Right kidney (tissue), 1 donor: ENCODE results near the gene ITPR2.
"Not testable (repeated sequence)": the region's sequence is repeated elsewhere in the genome, so short reads cannot be mapped to it uniquely, and the experiment has no call there.

Experiments used
- DNase-seq: peaks from one replicate; pipeline ENCODE4 v3.0.0-alpha.2; 2016

The ITPR2 gene

GRCh38 chr12:26331960-26332359, 501.0 kb downstream of the ITPR2 start:
- no peak for DNase-seq

GRCh38 chr12:26331136-26331535, 501.9 kb downstream of the ITPR2 start:
- no peak for DNase-seq

DNA sequence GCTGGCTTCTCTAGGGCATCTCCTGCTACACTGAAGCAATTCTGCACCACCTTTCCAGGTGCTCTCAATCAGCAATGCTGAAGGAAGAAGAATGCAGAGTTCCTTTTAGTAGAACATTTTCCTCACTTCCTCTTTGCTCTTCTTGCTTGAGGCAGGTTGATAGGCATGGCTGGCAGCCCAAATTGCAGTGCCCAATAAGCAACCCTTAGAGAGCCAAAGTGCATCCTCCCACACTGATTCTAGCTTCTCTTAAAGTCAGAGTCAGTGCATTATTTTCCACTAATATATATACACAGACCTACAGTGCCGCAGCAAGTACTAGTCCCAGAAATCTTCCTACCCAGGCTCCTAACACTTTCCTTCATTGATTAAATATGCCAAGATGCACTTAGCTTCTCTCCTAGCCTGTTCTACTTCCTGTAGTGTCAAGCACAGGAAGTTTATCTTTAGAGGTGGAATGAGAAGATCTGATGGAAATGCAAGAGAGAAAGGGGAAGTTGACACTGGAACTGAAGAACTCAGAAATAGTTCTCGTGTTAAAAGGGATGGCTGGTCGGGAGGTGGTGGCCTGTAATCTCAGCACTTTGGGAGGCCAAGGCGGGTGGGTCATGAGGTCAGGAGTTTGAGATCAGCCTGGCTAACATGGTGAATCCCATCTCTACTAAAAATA, 504.9 kb downstream of the ITPR2 start:
- no peak for DNase-seq

DNA sequence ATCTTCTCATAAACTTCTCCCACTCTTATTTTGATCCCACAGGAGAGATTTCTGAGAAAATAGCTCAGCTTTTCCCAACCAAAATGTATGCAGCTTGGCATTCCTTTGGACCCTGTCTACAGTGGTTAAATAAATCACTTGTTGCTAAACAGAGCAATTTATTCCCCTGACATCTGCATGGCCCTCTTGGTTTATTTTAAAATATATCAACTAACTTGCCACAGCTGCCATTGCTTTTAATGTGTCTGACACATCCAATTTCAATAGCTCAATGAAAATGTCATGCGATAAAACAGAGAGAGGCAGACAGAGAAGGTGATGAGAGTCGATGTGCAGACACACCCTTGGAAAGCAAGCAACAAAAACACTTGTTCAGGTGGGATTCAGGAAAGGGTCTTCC, 509.3 kb downstream of the ITPR2 start:
- DNase-seq = no peak

GRCh38 chr12:26319511-26319910, 513.5 kb downstream of the ITPR2 start:
- no peak for DNase-seq

- DNase-seq = no peak
Observed at GRCh38 chr12:26318661-26319068, 514.3 kb downstream of the ITPR2 start.

GRCh38 chr12:26317942-26318575, 514.9 kb downstream of the ITPR2 start:
- DNase-seq = no peak

DNA sequence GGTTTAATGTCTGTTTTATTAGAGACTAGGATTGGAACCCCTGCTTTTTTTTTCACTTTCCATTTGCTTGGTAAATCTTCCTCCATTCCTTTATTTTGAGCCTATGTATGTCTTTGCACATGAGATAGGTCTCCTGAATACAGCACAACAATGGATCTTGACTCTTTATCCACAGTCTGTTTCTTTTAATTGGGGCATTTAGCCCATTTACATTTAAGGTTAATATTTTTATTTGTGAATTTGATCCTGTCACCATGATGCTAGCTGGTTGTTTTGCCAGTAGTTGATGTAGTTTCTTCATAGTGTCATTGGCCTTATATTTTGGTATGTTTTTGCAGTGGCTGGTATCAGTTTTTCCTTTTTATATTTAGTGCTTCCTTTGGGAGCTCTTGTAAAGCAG, 518.9 kb downstream of the ITPR2 start:
- DNase-seq = not testable (repeated sequence)

DNA sequence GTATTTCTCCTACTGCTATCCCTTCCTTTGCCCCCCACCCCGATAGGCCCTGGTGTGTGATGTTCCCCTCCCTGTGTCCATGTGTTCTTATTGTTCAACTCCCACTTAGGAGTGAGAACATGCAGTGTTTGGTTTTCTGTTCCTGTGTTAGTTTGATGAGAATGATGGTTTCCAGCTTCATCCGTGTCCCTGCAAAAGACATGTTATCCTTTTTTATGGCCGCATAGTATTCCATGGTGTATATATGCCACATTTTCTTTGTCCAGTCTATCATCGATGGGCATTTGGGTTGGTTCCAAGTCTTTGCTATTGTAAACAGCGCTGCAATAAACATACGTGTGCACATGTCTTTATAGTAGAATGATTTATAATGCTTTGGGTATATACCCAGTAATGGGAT, 522.5 kb downstream of the ITPR2 start:
- not testable (repeated sequence) for DNase-seq

DNA sequence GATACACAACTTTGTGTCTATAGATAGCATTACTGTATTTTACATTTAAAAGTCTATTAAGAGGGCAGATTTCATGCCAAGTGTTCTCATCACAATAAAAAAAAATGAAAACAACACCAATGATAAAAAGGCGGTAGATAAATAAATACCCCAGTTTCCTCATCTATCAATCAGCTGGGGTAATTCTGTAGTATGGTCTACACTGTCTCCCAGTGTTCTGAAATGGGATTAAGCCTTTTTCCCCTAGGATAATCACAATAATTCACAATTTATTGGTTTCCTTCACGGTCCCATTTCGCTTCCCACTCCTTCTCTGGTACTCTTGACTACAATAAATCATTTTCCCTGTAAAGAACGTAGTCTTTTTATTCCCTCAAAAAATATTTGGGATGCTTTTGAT, 523.4 kb downstream of the ITPR2 start:
- DNase-seq = no peak

DNA sequence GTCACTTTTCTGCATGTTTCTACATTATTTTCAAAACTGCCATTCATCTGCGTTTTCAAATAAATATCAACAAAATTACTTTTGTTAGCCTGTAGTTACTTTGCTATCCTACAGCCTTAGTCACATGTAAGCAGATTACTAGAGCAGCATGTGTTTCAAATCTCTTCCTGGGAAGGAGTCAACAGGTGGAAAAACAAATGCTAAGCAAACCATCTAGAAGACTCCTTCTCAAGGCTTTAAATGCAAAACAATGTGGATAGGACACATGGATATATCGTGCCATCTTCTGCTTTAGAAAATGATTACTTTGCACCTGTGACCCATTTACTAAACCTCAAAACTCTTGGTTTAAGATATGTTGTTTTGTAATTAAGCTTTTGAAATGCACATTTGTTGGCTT, 528.7 kb downstream of the ITPR2 start:
- no peak for DNase-seq

- no peak for DNase-seq
Observed at GRCh38 chr12:26303418-26303817, 529.6 kb downstream of the ITPR2 start.

GRCh38 chr12:26302776-26303175, 530.2 kb downstream of the ITPR2 start:
- DNase-seq = no peak

- no peak for DNase-seq
Observed at GRCh38 chr12:26299751-26300150, 533.2 kb downstream of the ITPR2 start.

DNA sequence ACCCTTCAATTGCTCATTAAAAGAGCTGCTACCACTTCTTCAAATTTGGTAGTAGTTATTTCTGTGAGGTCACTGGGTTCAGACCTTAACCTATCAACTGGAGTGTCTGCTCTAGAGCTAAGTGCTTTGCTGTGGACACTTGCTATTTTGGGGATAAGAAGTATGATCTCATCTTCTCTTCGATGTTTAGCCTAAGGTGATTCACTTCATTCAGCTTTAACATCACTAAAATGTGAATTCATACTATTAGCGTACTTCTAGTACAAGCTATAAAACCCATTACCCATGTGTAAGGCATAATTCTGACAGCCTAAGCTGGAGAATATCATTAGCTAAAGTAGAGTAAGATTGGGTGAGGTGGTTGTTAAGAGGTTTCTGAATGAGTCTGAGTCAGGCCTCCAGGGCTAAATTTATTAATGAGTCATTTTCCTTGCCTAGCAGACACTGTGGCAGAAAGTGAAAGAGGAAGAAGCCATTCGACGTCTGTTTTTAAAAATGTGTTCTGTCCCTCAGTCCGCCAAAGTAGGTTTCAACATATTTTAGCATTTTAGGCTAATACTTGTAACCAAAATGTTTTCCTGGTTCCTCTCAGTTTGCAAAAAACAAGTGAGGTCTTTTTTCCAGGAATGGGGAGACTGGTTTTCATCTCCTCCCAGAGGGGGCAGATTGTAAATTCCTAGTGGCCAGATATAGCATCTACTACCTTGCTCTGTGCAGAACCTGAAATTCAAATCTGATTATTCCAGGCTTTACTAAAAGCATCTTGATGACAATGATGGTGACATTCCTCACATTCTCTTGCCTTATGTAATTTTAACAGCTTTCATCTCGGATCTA, 534.0 kb downstream of the ITPR2 start:
- DNase-seq = no peak

GRCh38 chr12:26297396-26298070, 535.5 kb downstream of the ITPR2 start:
- DNase-seq = no peak

DNA sequence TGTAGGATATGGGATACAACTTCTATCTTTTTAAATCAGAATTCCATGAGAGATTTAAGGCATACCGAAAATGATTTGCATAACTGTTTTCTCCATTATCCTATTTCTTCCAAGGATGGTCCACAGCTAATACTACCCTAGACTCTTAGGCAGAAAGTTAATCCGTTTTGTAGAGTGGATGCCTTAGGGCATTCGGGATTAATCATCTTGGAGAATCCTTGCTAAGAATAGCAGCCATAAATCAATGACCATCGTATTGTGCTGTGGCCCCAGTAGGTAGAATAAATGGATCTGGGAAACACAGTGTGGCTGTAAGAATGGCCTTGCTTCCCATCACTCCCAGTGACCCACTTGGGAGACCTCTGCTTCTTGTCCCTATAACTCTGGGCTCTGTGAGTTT, 538.0 kb downstream of the ITPR2 start:
- no peak for DNase-seq

DNA sequence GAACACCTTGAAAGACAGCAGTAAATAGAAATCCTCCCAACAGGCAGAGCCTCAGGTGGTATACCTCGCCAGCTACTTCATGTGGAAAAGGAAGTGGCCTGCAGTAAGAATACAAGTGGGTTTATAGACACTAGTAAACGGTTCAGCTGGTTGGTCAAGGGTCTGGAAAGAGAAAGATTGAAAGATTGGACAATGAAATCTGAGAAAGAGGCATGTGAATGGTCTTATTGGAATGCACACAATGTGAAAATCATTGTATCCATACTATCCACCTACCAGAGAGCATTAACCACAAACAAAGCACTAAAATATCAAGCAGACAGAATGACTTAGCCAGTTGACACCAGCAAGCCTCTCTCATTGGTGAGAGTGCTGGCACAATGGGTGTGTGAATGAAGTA, 539.4 kb downstream of the ITPR2 start:
- DNase-seq = no peak

DNA sequence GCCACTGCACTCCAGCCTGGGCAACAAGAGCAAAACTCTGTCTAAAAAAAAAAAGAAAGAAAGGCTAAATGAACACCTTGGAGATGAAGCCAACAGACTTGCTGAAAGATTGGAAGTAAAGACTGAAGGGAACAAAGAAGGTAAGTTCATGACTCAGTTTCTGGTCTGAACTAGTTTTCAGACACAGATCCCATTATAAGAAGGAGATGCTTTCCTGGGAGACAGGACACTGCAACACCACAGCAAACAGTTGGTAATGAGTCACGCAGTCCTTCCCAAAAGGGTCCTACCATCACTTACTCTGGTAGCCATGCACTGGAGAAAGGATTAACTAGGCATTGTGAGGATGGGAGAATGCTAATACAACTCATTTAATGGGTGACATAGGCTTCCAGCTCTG, 540.4 kb downstream of the ITPR2 start:
- no peak for DNase-seq

DNA sequence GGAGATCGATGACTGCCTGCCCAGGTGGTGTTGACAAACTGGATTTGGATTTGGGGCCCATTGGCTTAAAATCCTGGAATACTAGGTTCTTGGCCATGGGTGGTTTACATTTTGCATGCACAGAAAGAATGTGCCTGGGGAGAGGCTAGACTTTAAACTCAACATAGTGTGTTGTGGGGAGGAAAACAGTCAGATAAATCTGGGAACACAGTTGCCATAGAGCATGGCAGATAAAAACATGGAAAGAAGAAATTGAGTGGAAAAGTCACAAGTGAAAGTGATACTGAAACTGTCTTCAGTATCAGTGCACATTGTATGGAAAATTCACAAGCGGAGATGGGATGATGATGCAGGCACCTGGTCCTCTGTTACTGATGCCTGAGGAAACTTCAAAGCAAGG, 542.4 kb downstream of the ITPR2 start:
- DNase-seq = no peak

- no peak for DNase-seq
Observed at GRCh38 chr12:26287671-26288381, 545.2 kb downstream of the ITPR2 start.
